ENCODE measurements around the gene NOL6.
"Not testable (repeated sequence)": the region's sequence is repeated elsewhere in the genome, so short reads cannot be mapped to it uniquely, and the experiment has no call there.

Gene NOL6

GRCh38 chr9:33472171-33472880, 1.4 kb downstream of the NOL6 start:
- no peak for DNase-seq

GRCh38 chr9:33471361-33471760, 2.4 kb downstream of the NOL6 start:
- DNase-seq, result no peak

- no peak for DNase-seq
Measured at GRCh38 chr9:33469891-33470290, 3.8 kb downstream of the NOL6 start.

GRCh38 chr9:33468797-33469621, 4.7 kb downstream of the NOL6 start:
- DNase-seq, result no peak

GRCh38 chr9:33468215-33468730, 5.5 kb downstream of the NOL6 start:
- DNase-seq, result no peak

GRCh38 chr9:33467526-33467925, 6.2 kb downstream of the NOL6 start:
- DNase-seq, result no peak

GRCh38 chr9:33466565-33467495, 6.9 kb downstream of the NOL6 start:
- peak; percentile 56 for DNase-seq

DNA sequence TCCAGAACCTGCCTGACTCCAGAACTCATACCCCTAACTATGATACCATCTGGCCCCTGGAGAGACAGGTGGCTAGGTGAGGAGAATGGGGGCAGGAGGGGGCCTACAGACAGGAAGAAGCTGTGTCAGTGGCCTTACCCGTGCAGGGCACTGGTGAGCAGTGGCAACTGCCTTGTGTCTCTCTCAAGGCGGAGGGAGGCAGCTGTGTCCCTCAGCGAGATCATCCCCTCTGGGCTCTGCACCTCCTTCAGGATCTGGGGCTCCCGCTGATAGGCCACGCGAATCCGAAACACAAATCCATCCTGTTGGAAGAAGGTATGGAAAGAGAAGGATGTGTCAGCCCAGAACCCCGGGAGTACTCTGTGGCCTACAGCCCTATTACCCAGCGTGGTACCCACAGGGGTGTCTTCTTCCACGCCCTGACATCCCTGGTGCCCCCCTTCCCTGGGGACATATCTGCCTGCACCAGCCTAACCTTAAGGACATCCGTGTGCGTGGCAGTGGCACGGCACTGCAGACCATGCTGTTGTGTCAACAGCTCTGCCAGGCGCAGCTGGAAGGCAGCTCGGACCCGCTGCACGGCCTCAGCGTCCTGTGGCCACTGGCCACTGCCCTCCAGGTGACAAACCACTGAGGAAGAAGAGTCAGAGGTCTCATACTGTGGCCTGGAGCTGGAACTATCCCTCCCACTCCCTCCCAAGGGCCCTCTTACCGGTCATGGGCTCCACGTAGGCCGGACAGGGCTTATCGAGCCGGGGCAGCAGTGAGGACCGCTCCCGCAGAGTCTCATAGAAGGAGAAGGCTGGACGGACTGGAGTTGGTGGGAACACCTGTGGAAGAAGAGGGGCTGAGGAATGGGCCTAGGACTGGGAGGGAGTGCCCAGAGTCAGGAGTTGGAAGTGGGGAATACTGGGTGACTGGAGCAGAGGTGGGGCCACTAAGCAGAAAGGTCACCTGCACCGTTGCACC, 7.8 kb downstream of the NOL6 start:
- peak; percentile 7 for DNase-seq

DNA sequence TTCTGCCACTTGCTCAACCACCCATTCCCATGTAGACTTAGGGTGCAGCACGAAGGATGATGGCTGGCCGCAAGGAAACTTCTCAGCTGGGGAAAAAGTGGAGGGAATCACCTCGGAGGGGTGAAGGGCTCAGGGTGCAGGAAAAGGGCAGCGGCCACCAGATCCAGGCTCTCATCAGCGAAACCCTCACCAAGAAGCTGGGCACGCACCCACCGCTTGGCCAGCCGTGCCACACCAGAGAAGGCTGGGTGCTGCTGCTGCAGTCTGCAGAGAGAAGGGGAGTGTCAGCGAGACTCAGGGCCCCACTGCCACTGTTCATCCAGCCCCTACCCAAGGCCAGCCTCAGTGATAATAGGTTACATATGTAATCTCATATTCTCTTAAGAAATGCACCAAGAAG, 8.6 kb downstream of the NOL6 start:
- DNase-seq, result no peak

DNA sequence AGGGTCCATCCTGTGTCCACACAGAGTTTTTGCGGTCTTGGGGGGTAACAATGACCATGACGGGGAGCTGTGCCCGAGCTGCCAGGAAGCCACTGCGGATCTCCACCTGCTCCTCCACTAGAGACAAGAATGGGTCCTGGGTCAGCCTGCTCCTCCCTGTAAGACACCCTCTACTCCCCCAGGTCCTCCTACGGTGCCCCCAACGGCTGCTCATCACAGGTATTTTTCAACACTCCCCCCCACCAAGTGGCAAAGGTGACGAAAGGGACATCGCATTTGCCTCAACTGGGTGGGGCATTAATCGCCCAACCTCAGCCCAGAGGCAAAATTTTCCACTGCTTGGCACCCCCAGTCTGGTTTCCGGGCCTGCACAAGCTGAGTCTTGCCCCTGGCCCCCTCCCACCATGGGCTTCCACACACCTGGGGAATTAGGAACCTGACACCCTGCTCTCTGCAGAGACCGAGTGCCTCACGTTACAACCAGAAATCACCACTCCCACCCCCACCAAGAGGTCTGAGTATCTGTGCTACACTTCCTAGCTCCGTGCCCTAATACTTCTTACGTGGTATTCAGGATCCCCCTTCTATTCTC, 9.6 kb downstream of the NOL6 start:
- DNase-seq, result no peak

DNA sequence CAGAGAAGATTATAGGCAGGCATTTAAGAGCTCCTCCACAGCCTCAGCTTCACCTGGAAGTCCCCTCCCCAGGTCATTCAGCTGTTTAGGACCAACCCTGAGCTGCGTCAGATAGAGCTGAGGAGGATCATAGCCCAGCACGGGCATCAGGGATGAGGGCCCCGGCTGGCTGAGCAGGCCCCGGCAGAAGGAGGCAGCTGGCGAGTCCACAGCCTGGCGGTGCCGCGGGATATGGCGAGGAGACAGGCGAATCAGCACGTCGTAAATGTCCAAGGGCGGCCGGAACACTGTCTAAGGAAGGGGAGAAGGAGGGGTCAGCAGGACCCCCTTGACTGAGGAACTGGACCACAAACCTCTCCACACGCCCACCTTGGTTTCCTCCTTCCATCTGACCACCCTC, 10.6 kb downstream of the NOL6 start:
- no peak for DNase-seq

DNA sequence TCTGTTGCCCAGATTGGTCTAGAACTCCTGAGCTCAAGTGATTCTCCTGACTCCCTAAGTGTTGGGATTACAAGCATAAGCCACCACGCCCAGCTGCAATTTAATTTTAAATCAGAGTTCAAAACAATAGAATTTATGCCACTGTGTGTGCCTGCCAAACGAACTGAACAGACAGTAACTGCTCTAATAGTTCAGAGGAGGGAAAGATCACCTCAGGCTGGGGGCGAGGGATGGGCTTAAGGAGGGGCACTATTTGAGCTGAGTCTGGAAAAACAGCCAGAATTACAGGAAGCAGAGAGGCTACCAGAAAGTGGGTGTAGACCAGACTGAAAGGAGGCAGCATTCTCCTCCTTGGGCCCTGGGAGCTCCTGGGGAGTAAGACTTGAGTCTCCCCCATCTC, 12.2 kb downstream of the NOL6 start:
- DNase-seq, result no peak

- DNase-seq, result no peak
Measured at GRCh38 chr9:33460854-33461253, 12.9 kb downstream of the NOL6 start.

- DNase-seq, result no peak
Measured at GRCh38 chr9:33459115-33459514, 14.6 kb downstream of the NOL6 start.

- no peak for DNase-seq
Measured at GRCh38 chr9:33458444-33458843, 15.3 kb downstream of the NOL6 start.

- DNase-seq, result no peak
Measured at GRCh38 chr9:33455945-33456344, 17.8 kb downstream of the NOL6 start.

- not testable (repeated sequence) for DNase-seq
Measured at GRCh38 chr9:33455456-33455855, 18.3 kb downstream of the NOL6 start.

DNA sequence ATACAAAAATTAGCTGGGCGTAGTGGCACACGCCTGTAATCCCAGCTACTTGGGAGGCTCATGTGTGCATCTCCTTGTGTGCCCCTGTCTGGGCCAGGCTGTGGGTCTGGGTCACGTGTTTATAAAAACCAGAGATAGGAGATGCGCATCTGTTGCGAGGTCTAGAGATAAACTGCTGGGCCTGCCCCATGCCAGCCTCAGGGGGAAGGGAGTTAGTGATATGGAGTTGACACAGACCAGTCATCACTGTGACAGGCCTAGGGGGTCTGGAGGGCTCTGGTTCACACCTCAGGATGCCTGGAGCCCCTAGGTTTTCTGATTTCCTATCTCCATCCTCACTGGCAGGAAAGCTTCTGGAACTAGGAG, 19.1 kb downstream of the NOL6 start:
- DNase-seq, result not testable (repeated sequence)

DNA sequence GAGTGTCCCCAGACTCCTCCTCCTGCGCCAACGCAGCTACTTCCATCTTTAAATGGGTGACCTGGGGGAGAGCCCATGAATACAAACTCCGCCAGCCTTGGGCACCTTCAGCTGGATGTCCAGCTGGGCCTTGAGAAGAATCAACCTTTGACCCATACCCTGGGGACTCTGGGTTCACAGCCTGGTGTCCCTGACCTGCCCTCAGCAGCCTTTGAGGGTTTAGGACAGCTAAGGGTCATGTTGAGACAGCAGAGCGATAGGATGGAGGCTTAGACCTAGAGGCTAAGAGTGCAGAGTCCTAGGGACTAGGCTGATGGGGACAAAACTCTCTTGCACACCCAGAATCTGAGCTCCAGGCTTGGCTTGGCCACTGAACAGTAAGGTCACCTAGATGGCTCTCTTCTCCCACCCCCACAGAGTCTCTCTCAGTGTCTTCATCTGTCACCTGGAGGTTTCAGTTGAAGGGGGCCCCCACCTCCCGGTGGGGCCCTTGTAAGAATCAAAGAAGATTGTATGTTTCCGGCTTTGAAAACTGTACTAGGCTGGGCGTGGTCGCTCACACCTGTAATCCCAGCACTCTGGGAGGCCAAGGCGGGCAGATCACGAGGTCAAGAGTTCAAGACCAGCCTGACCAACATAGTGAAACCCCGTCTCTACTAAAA, 19.6 kb downstream of the NOL6 start:
- DNase-seq, result no peak

- no peak for DNase-seq
Measured at GRCh38 chr9:33453286-33453860, 20.4 kb downstream of the NOL6 start.
